Airway epithelial cell (primary cell): ENCODE measurements around the gene LMBR1. TPM values are rescaled to one million over a fixed set of nuclear protein-coding genes. Genes with fewer than 3 reads are reported as not detected.

ENCODE experiments used
- total RNA-seq: library from RNA; depleted of rRNA; stranded (reverse); fragments of >200 nt; gene quantifications from 2 replicates; pipeline ENCODE4 v1.2.3, GENCODE V29; 2015

Gene LMBR1
- total RNA-seq = 33.7 and 53.8 TPM in 2 replicates

GRCh38 chr7:156892821-156893706 lies at the start of gene LMBR1:
Gene LMBR1, minus strand, starts transcription at chr7:156893183. Its CDS starts 190 bp downstream, at chr7:156892993.

GRCh38 chr7:156640257-156640948 lies 252.6 kb downstream of the LMBR1 start, which contains the start of gene RNF32:
Gene RNF32, plus strand, starts transcription at chr7:156640774. Its CDS starts 3,104 bp downstream, at chr7:156643878.

Other genes starting within 250 kb of the LMBR1 start
- 8.7 and 15.0 TPM in 2 replicates for gene NOM1, start 56.5 kb upstream of the LMBR1 start, total RNA-seq
- gene MNX1, start 117.5 kb upstream of the LMBR1 start, total RNA-seq = 0.09 TPM in 1 of 2 replicates, not detected in the other
- gene UBE3C, start 245.7 kb upstream of the LMBR1 start, total RNA-seq = 62.5 and 70.2 TPM in 2 replicates